HG02798 (cell line): Measurements from ENCODE around the gene KNOP1.

Experiments used
- ATAC-seq: cut with Tn5 transposase; IDR thresholded peaks from one replicate; pipeline ENCODE4 v1.9.1; 2021; ENCODE audit warnings: mild to moderate bottlenecking; ENCODE audit not compliant: unreplicated experiment, poor library complexity

Gene KNOP1

GRCh38 chr16:19708296-19709205 is 9.5 kb downstream of the KNOP1 start:
- no peak for ATAC-seq

- no peak for ATAC-seq
Measured at GRCh38 chr16:19707569-19708295, 10.3 kb downstream of the KNOP1 start.

- no peak for ATAC-seq
Measured at GRCh38 chr16:19706846-19707245, 11.2 kb downstream of the KNOP1 start.

GRCh38 chr16:19705843-19706242 is 12.2 kb downstream of the KNOP1 start:
- no peak for ATAC-seq

GRCh38 chr16:19705146-19705501 is 12.9 kb downstream of the KNOP1 start:
- no peak for ATAC-seq

- ATAC-seq: no peak
Measured at GRCh38 chr16:19704321-19705145, 13.5 kb downstream of the KNOP1 start.

GRCh38 chr16:19703172-19703889 is 14.7 kb downstream of the KNOP1 start:
- no peak for ATAC-seq

GRCh38 chr16:19701091-19701490 is 16.9 kb downstream of the KNOP1 start:
- ATAC-seq: no peak

- no peak for ATAC-seq
Measured at GRCh38 chr16:19700319-19700781, 17.7 kb downstream of the KNOP1 start.

GRCh38 chr16:19699472-19699871 is 18.6 kb downstream of the KNOP1 start:
- ATAC-seq: no peak

- ATAC-seq: no peak
Measured at GRCh38 chr16:19698480-19699465, 19.3 kb downstream of the KNOP1 start.

GRCh38 chr16:19697756-19698318 is 20.2 kb downstream of the KNOP1 start:
- ATAC-seq: no peak

GRCh38 chr16:19696961-19697360 is 21.1 kb downstream of the KNOP1 start:
- no peak for ATAC-seq

GRCh38 chr16:19696328-19696727 is 21.7 kb downstream of the KNOP1 start:
- no peak for ATAC-seq

GRCh38 chr16:19694989-19695388 is 23.0 kb downstream of the KNOP1 start:
- ATAC-seq: no peak

GRCh38 chr16:19691161-19691711 is 26.8 kb downstream of the KNOP1 start:
- ATAC-seq: no peak

GRCh38 chr16:19690196-19690595 is 27.8 kb downstream of the KNOP1 start:
- no peak for ATAC-seq

- ATAC-seq: no peak
Measured at GRCh38 chr16:19689342-19689741, 28.7 kb downstream of the KNOP1 start.
